ENCODE measurements around the gene ZFYVE28. TPM values are rescaled to one million over a fixed set of nuclear protein-coding genes. Genes with fewer than 3 reads are reported as not detected.

The ZFYVE28 gene
- total and polyA plus RNA-seq, 2 of the 8 experiments (the other 6 are each of a cell fraction or from before 2014, with no cell fraction given), result 1.7 to 4.9 TPM

DNA sequence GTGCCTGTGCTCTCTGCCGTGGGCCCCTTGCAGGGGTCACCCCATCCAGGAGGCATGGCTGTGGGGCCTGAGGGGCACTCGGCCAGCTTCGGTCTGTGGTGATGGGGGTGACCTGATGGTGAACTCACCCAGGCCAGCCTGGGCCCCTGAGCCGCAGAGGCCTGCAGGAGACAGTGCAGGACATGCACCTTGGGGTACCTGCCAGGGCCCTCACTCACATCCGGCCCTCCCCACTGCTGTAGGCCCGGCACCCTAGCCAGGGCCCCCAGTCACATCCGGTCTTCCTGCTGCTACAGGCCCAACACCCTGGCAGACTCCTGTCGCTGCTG, 7.6 kb upstream of the ZFYVE28 start:
- Histone ChIP-seq H3K36me3 (ENCODE audit: control insufficient read depth in 2 of 4, insufficient read depth in 4 of 4, low read length in 3 of 4) (no peaks in the 10 kb centered on the region), H3K79me2 (ENCODE audit: control insufficient read depth in 1 of 2, insufficient read depth in 2 of 2, low read length in 2 of 2) (no peaks in the 10 kb centered on the region), H2AK5ac (ENCODE audit: low read depth, low read length) (no peak overlapping the region), H3K9ac (replicated peaks in 1 of 4; ENCODE audit: extremely low read depth in 1 of 4, low read depth in 3 of 4, low read length in 3 of 4) (no peak overlapping the region), H2BK120ac (replicated peaks; ENCODE audit: low read depth, low read length) (no peak overlapping the region), H4K20me1 (replicated peaks in 1 of 2; ENCODE audit: control insufficient read depth in 1 of 2, insufficient read depth in 2 of 2, low read length in 2 of 2) (no peaks in the 10 kb centered on the region), H3K23me2 (ENCODE audit: low read depth, low read length) (no peaks in the 10 kb centered on the region), H3K79me1 (ENCODE audit: low read depth, low read length) (no peaks in the 10 kb centered on the region), H3K14ac (ENCODE audit: insufficient read length) (no peak overlapping the region), H3K23ac (ENCODE audit: insufficient read length) (no peak overlapping the region), H3K56ac (replicated peaks; ENCODE audit: insufficient read length, low read depth, low read length) (no peak overlapping the region), H3K18ac (ENCODE audit: extremely low read depth, low read length) (no peak overlapping the region), H2BK20ac (ENCODE audit: low read length) (no peak overlapping the region), H3K4me2 (ENCODE audit: insufficient read depth in 1 of 2, low read depth in 2 of 2, low read length in 2 of 2) (no peak overlapping the region), H4K91ac (replicated peaks; ENCODE audit: insufficient read length, low read length) (no peak overlapping the region), H3K27me3 (replicated peaks in 1 of 4; ENCODE audit: control insufficient read depth in 3 of 4, extremely low read depth in 1 of 4, insufficient read depth in 3 of 4, low read length in 3 of 4) (peaks cover 0 to 1% (median under 1%) of the 10 kb centered on the region in 4 experiments; a peak in 2 of 7 replicates), H4K5ac (ENCODE audit: insufficient read length, low read depth, low read length) (no peak overlapping the region), H2BK5ac (ENCODE audit: low read depth, low read length) (no peak overlapping the region), H3K4me1 (replicated peaks in 1 of 4; ENCODE audit: control insufficient read depth in 3 of 4, insufficient read depth in 4 of 4, low read length in 3 of 4) (peaks cover 0 to 12% (median 4%) of the 10 kb centered on the region in 4 experiments; a peak in 5 of 7 replicates), H2AFZ (ENCODE audit: low read length) (no peak overlapping the region), H3K4me3 (ENCODE audit: extremely low read depth in 1 of 4, insufficient read depth in 2 of 4, low read depth in 3 of 4, low read length in 4 of 4) (no peak overlapping the region), H3K4ac (replicated peaks; ENCODE audit: insufficient read length, low read depth, low read length) (no peak overlapping the region), H3K9me3 (ENCODE audit: insufficient read depth in 2 of 2, low read depth in 1 of 2, low read length in 1 of 2) (no peaks in the 10 kb centered on the region), H3K27ac (ENCODE audit: low read depth, low read length) (no peak overlapping the region), H4K8ac (ENCODE audit: extremely low read depth, insufficient read depth, low read length) (peak overlapping the region; percentile 68; the same call in 1 of the 2 replicates), H2BK12ac (ENCODE audit: low read depth, low read length) (no peak overlapping the region), H2BK15ac (ENCODE audit: low read length) (no peak overlapping the region)
- 87% methylated on average over 8 of the region's 8 CpGs; no CpG with 5 or more reads in 1 of the 2 experiments for WGBS, 2 experiments (ENCODE audit: extremely low coverage in 1 of 2, insufficient coverage in 1 of 2, insufficient read length in 1 of 2, insufficient replicate concordance in 2 of 2, low coverage in 1 of 2, low lambda C conversion rate in 2 of 2, missing lambda C conversion rate in 1 of 2)
- FAIRE-seq (no peak), DNase-seq (ENCODE audit: low read depth in 1 of 2, low spot score in 2 of 2) (no peak)
- POLR2A ChIA-PET (ENCODE audit: partially characterized antibody), result no interaction called here
- CTCF ChIA-PET (ENCODE audit: partially characterized antibody), result interaction anchor here (2.1 to 4.0 kb wide), 2 partner anchors 11 to 16 kb away, joined by 7 to 40 read pairs; no protein-coding TSS in a partner anchor
- TF ChIP-seq CBX5 (IDR thresholded peaks at IDR 0.05; ENCODE audit: low read depth, low read length), result no peak
- TF ChIP-seq BRCA1 (IDR thresholded peaks at IDR 0.05; ENCODE audit: low read depth, low read length), result no peak
- TF ChIP-seq POU5F1 (IDR thresholded peaks at IDR 0.05; ENCODE audit: low read depth, low read length), result no peak
- TF ChIP-seq ASH2L (IDR thresholded peaks at IDR 0.05; ENCODE audit: low read length), result no peak
- no peak for TF ChIP-seq TBP (IDR thresholded peaks at IDR 0.05; ENCODE audit: low read depth, low read length)
- TF ChIP-seq GABPA (IDR thresholded peaks at IDR 0.05; ENCODE audit: borderline replicate concordance, insufficient read depth, low read length), result no peak
- no peak for TF ChIP-seq POLR2A (IDR thresholded peaks at IDR 0.05; ENCODE audit: control extremely low read depth in 1 of 2, low read depth in 2 of 2, low read length in 2 of 2)
- no peak for TF ChIP-seq RFX5 (IDR thresholded peaks at IDR 0.05; ENCODE audit: borderline replicate concordance, low read depth, low read length)
- no peak for TF ChIP-seq CBX8 (IDR thresholded peaks at IDR 0.05; ENCODE audit: borderline replicate concordance, low read depth, low read length)
- no peak for TF ChIP-seq SIN3A (conservative IDR thresholded peaks at IDR 0.05 in 1 of 2, IDR thresholded peaks at IDR 0.05 in 1 of 2; ENCODE audit: low read depth in 1 of 2, low read length in 2 of 2)
- no peak for TF ChIP-seq JUN (IDR thresholded peaks at IDR 0.05; ENCODE audit: low read depth, low read length)
- no peak for TF ChIP-seq SRF (IDR thresholded peaks at IDR 0.05; ENCODE audit: low read depth, low read length)
- TF ChIP-seq FOSL1 (IDR thresholded peaks at IDR 0.05; ENCODE audit: insufficient read depth, low read depth, low read length), result no peak
- no peak for TF ChIP-seq HDAC2 (IDR thresholded peaks at IDR 0.05; ENCODE audit: borderline replicate concordance in 1 of 2, low read depth in 2 of 2, low read length in 2 of 2)

All from H1 (cell line).